Ishikawa (cell line): Measurements from ENCODE around the gene LILRB4.
"Not testable (repeated sequence)": the region's sequence is repeated elsewhere in the genome, so short reads cannot be mapped to it uniquely, and the experiment has no call there.

Source experiments
- CEBPB ChIP-seq: IDR thresholded peaks from 2 replicates; pipeline ENCODE4 v1.6.1; 2012
- CREB1 ChIP-seq: IDR thresholded peaks from 2 replicates; pipeline ENCODE4 v1.6.1; 2012; ENCODE audit warnings: low read depth
- EGR1 ChIP-seq: IDR thresholded peaks from 2 replicates; pipeline ENCODE4 v1.6.1; 2012
- EP300 ChIP-seq: IDR thresholded peaks from 2 replicates; pipeline ENCODE4 v1.6.1; 2012; ENCODE audit warnings: borderline replicate concordance
- FOXM1 ChIP-seq: IDR thresholded peaks from 2 replicates; pipeline ENCODE4 v1.6.1; 2012; ENCODE audit warnings: low read depth, borderline replicate concordance
- MAX ChIP-seq: IDR thresholded peaks from 2 replicates; pipeline ENCODE4 v1.6.1; 2012
- NFIC ChIP-seq: IDR thresholded peaks from 2 replicates; pipeline ENCODE4 v1.6.1; 2012
- RAD21 ChIP-seq: IDR thresholded peaks from 2 replicates; pipeline ENCODE4 v1.6.1; 2012; ENCODE audit warnings: low read depth
- REST ChIP-seq: IDR thresholded peaks from 2 replicates; pipeline ENCODE4 v1.6.1; 2012; ENCODE audit warnings: low read depth, mild to moderate bottlenecking
- TAF1 ChIP-seq: IDR thresholded peaks from 2 replicates; pipeline ENCODE4 v1.6.1; 2012; ENCODE audit warnings: low read depth, mild to moderate bottlenecking
- TCF12 ChIP-seq: IDR thresholded peaks from 2 replicates; pipeline ENCODE4 v1.6.1; 2012; ENCODE audit warnings: low read depth
- TEAD4 ChIP-seq: IDR thresholded peaks from 2 replicates; pipeline ENCODE4 v1.6.1; 2012
- USF1 ChIP-seq: IDR thresholded peaks from 2 replicates; pipeline ENCODE4 v1.6.1; 2012
- YY1 ChIP-seq: IDR thresholded peaks from 2 replicates; pipeline ENCODE4 v1.6.1; 2012; ENCODE audit warnings: low read depth
- ZBTB7A ChIP-seq: IDR thresholded peaks from 2 replicates; pipeline ENCODE4 v1.6.1; 2012; ENCODE audit warnings: low read depth

LILRB4 gene

DNA sequence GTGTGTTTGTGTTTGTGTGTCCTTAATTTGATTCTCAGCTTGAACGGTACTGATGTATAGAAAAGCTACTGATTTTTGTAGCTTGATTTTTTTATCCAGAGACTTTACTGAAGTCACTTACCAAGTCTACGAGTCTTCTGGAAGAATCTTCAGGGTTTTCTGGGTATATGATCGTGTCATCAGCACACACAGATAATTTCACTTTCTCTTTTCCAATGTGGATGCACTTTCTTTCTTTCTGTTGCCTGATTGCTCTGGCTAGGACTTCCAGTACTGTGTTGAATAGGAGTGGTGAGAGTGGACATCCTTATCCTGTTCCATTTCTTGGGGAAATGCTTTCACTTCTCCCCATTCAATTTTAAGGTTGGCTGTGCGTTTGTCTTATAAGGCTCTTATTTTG lies 40.4 kb upstream of the LILRB4 start:
- TF ChIP-seq NFIC (no peak), CREB1 (no peak), RAD21 (no peak), MAX (no peak), EP300 (no peak)

DNA sequence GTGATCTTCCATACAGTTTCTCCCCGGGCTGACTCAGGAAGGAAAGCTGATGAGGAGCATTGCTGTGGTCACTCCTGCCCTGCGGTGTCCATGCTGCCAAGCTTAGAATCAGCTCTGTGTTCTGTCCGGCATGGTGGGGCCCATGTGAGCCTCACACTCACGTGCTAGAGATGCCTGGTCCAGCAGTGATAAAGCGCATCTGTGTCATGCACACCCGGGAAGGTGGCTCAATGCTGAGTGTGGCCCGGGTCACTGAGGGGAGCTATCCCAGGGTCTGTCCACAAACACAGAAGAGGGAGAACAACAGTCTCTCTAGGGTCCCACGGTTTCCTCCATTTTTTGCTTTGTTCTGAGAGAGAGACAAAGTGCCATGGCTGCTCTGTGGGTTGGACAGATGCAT lies 36.0 kb upstream of the LILRB4 start:
- TF ChIP-seq NFIC (no peak), EP300 (no peak), EGR1 (no peak), TEAD4 (no peak), REST (no peak), TCF12 (no peak), TAF1 (no peak), RAD21 (no peak), FOXM1 (no peak), YY1 (no peak), MAX (no peak)

DNA sequence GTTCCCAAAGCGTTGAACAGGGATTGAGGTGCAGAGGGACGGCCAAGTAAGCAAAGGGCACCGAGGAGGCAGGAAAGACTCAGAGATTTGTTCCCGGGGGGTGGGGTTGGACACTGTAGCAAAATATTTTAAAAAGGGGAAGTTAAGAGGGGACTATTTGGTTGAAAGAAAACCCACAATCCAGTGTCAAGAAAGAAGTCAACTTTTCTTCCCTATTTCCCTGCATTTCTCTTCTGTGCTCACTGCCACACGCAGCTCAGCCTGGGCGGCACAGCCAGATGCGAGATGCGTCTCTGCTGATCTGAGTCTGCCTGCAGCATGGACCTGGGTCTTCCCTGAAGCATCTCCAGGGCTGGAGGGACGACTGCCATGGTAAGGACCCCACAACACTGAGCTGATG lies 32.5 kb upstream of the LILRB4 start, which contains the start of gene LILRB1:
Gene LILRB1 (plus strand): TSS at position 223 of the 400 bp plus-strand sequence. CDS start 590 bp downstream, outside the sequence.
- TF ChIP-seq ZBTB7A, YY1, EP300: not testable (repeated sequence)

DNA sequence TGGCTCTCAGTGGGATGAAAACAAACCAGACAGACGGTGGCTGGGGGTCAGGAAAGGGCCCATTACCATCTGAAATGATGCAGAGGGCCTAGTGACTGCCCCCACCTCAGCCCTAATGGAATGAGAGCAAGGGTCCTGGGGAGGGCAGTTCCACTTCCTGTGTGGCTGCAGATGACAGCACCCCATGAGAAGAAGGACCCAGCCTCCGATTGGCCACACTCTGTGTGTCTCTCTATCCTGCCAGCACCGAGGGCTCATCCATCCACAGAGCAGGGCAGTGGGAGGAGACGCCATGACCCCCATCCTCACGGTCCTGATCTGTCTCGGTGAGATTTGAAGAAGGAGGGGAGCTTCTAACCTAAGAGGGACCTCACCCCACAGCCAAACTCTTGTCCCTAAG lies 32.0 kb upstream of the LILRB4 start:
- TF ChIP-seq MAX = no peak
- no peak for TF ChIP-seq TAF1
- no peak for TF ChIP-seq EGR1
- no peak for TF ChIP-seq USF1
- no peak for TF ChIP-seq ZBTB7A
- no peak for TF ChIP-seq FOXM1
- TF ChIP-seq NFIC = no peak
- no peak for TF ChIP-seq CREB1
- no peak for TF ChIP-seq RAD21
- TF ChIP-seq TEAD4 = no peak
- TF ChIP-seq REST = no peak

GRCh38 chr19:54633401-54633800 lies 29.4 kb upstream of the LILRB4 start:
- TF ChIP-seq TCF12 = no peak
- TF ChIP-seq EP300 = no peak
- no peak for TF ChIP-seq FOXM1
- no peak for TF ChIP-seq CREB1
- TF ChIP-seq NFIC = no peak
- TF ChIP-seq USF1 = no peak
- no peak for TF ChIP-seq MAX
- TF ChIP-seq CEBPB = no peak
- TF ChIP-seq RAD21 = no peak
- no peak for TF ChIP-seq TAF1
- TF ChIP-seq EGR1 = no peak
- no peak for TF ChIP-seq TEAD4
- TF ChIP-seq ZBTB7A = no peak
- no peak for TF ChIP-seq YY1
- no peak for TF ChIP-seq REST
